NT2/D1 (cell line): ENCODE data around the gene PTPRJ.

ENCODE experiments used
- DNase-seq: peaks from one replicate; pipeline ENCODE4 v3.0.0-alpha.2; 2011; ENCODE audit warnings: low read depth, low spot score
- H3K27me3 ChIP-seq: 2 replicates; pipeline ENCODE4 v1.6.0; 2011; ENCODE audit warnings: mild to moderate bottlenecking; ENCODE audit not compliant: insufficient read length, insufficient read depth
- H3K36me3 ChIP-seq: 2 replicates; pipeline ENCODE4 v1.6.1; 2011; ENCODE audit warnings: mild to moderate bottlenecking, low read length, mixed read lengths; ENCODE audit not compliant: insufficient read depth, insufficient read length
- H3K4me1 ChIP-seq: 2 replicates; pipeline ENCODE4 v1.5.1; 2011; ENCODE audit not compliant: insufficient read depth, insufficient read length
- H3K4me3 ChIP-seq: 2 replicates; pipeline ENCODE4 v1.5.1; 2011; ENCODE audit warnings: low read depth; ENCODE audit not compliant: insufficient read length
- H3K9ac ChIP-seq: 2 replicates; pipeline ENCODE4 v1.6.0; 2011; ENCODE audit warnings: low read depth; ENCODE audit not compliant: insufficient read length
- H3K9me3 ChIP-seq: 2 replicates; pipeline ENCODE4 v1.5.1; 2011; ENCODE audit warnings: mild to moderate bottlenecking, low read length; ENCODE audit not compliant: insufficient read depth
- SUZ12 ChIP-seq: IDR thresholded peaks from 2 replicates; pipeline ENCODE4 v1.6.1; 2011; ENCODE audit not compliant: insufficient read length, insufficient read depth; ENCODE audit errors: extremely low read depth
- YY1 ChIP-seq: IDR thresholded peaks from 2 replicates; pipeline ENCODE4 v1.6.1; 2011; ENCODE audit not compliant: insufficient read length, insufficient read depth
- ZNF274 ChIP-seq: IDR thresholded peaks from 2 replicates; pipeline ENCODE4 v1.6.1; 2011; ENCODE audit warnings: mild to moderate bottlenecking, low read depth, low read length

PTPRJ gene

GRCh38 chr11:48033918-48034341 is 53.6 kb downstream of the PTPRJ start:
- H3K4me1 ChIP-seq: peaks cover 13% of the 10 kb centered on the region
- no peak for DNase-seq

GRCh38 chr11:48034926-48035871 is 54.8 kb downstream of the PTPRJ start:
- Histone ChIP-seq H3K4me3 (no peak overlapping the region), H3K27me3 (no peaks in the 10 kb centered on the region), H3K9ac (no peak overlapping the region), H3K36me3 (peaks cover 9% of the 10 kb centered on the region), H3K4me1 (peaks cover 12% of the 10 kb centered on the region), H3K9me3 (no peaks in the 10 kb centered on the region)
- TF ChIP-seq YY1 (no peak), SUZ12 (no peak), ZNF274 (no peak)
- DNase-seq: no peak

More at GRCh38 chr11:48033918-48034341, 53.6 kb downstream of the PTPRJ start:
- Histone ChIP-seq H3K36me3 (peaks cover 9% of the 10 kb centered on the region), H3K4me3 (no peak overlapping the region), H3K9ac (no peak overlapping the region), H3K9me3 (no peaks in the 10 kb centered on the region), H3K27me3 (no peaks in the 10 kb centered on the region)
- TF ChIP-seq ZNF274: no peak
- no peak for TF ChIP-seq YY1
- no peak for TF ChIP-seq SUZ12

- DNase-seq: no peak
- TF ChIP-seq SUZ12 (no peak), YY1 (no peak), ZNF274 (no peak)
- Histone ChIP-seq H3K4me1 (peaks cover 12% of the 10 kb centered on the region), H3K4me3 (no peak overlapping the region), H3K9ac (no peak overlapping the region), H3K36me3 (peaks cover 10% of the 10 kb centered on the region), H3K27me3 (no peaks in the 10 kb centered on the region), H3K9me3 (no peaks in the 10 kb centered on the region)
These were observed 55.7 kb downstream of the PTPRJ start for GRCh38 chr11:48036011-48036410.

GRCh38 chr11:48036466-48036865 is 56.1 kb downstream of the PTPRJ start:
- peaks cover 9% of the 10 kb centered on the region for H3K4me1 ChIP-seq
- H3K36me3 ChIP-seq: peaks cover 12% of the 10 kb centered on the region
- no peak overlapping the region for H3K4me3 ChIP-seq
- H3K9me3 ChIP-seq: no peaks in the 10 kb centered on the region
- no peak for TF ChIP-seq YY1
- no peak for TF ChIP-seq SUZ12
- TF ChIP-seq ZNF274: no peak
- DNase-seq: no peak
- H3K9ac ChIP-seq: no peak overlapping the region
- no peaks in the 10 kb centered on the region for H3K27me3 ChIP-seq

- Histone ChIP-seq H3K36me3 (peaks cover 12% of the 10 kb centered on the region), H3K9me3 (no peaks in the 10 kb centered on the region), H3K4me1 (peaks cover 4% of the 10 kb centered on the region), H3K4me3 (no peak overlapping the region), H3K27me3 (no peaks in the 10 kb centered on the region), H3K9ac (no peak overlapping the region)
- no peak for TF ChIP-seq ZNF274
- TF ChIP-seq YY1: no peak
- no peak for TF ChIP-seq SUZ12
- DNase-seq: no peak
These were observed 57.5 kb downstream of the PTPRJ start for GRCh38 chr11:48037709-48038468.

GRCh38 chr11:48040830-48041444 is 60.6 kb downstream of the PTPRJ start:
- H3K4me3 ChIP-seq: no peak overlapping the region
- no peaks in the 10 kb centered on the region for H3K4me1 ChIP-seq
- H3K9me3 ChIP-seq: no peaks in the 10 kb centered on the region
- TF ChIP-seq ZNF274: no peak
- no peak for TF ChIP-seq SUZ12
- no peak for TF ChIP-seq YY1
- no peaks in the 10 kb centered on the region for H3K27me3 ChIP-seq
- DNase-seq: no peak
- H3K36me3 ChIP-seq: peaks cover 3% of the 10 kb centered on the region
- H3K9ac ChIP-seq: no peak overlapping the region
